CD4-positive, alpha-beta memory T cell (primary cell): ENCODE data around the gene L3MBTL4. TPM values are rescaled to one million over a fixed set of nuclear protein-coding genes. Genes with fewer than 3 reads are reported as not detected.

Source experiments
- CTCF ChIA-PET: fragments of 350-600 bp; sonication (Branson Sonifier 250); formaldehyde crosslinking; loops from one replicate; lab custom pipeline; 2021; ENCODE audit warnings: inconsistent platforms; ENCODE audit not compliant: partially characterized antibody; lab: Charles Lee
- POLR2A ChIA-PET: fragments of 350-600 bp; sonication (Branson Sonifier 250); formaldehyde crosslinking; loops from one replicate; lab custom pipeline; 2021; ENCODE audit not compliant: partially characterized antibody; lab: Charles Lee
- DNase-seq, 5 donors: peaks; one replicate each; pipeline versions ENCODE4 v3.0.0 to v3.0.0-alpha.2; 2020 to 2022; ENCODE audit warnings: mixed read lengths in 1 of 5
- H3K27ac ChIP-seq: one replicate; pipeline ENCODE4 v1.7.0; 2013; ENCODE audit warnings: low read depth, low read length
- H3K27me3 ChIP-seq: 2 replicates; pipeline ENCODE4 v1.7.0; 2013; ENCODE audit warnings: mild to moderate bottlenecking, low read length, moderate library complexity; ENCODE audit not compliant: insufficient read depth
- H3K36me3 ChIP-seq: 2 replicates; pipeline ENCODE4 v1.7.0; 2013; ENCODE audit warnings: mild to moderate bottlenecking, low read length, moderate library complexity; ENCODE audit not compliant: insufficient read depth
- H3K4me1 ChIP-seq: 2 replicates; pipeline ENCODE4 v1.7.0; 2013; ENCODE audit warnings: mild to moderate bottlenecking, low read length, moderate library complexity; ENCODE audit not compliant: insufficient read depth
- H3K4me3 ChIP-seq, 2 donors: one replicate each; pipeline ENCODE4 v1.7.0; 2013; ENCODE audit warnings: low read length in 2 of 2, mild to moderate bottlenecking in 1 of 2
- H3K9me3 ChIP-seq, 2 donors: one replicate each; pipeline ENCODE4 v1.7.0; 2013; ENCODE audit warnings: low read length in 2 of 2, control low read depth in 1 of 2; ENCODE audit not compliant: control insufficient read depth in 1 of 2
- H3K27ac Mint-ChIP-seq, 7 donors: one replicate each; pipeline ENCODE4 v1.8.0; 2020 to 2021; ENCODE audit warnings: mixed read lengths in 7 of 7, mild to moderate bottlenecking in 6 of 7, inconsistent platforms in 3 of 7, moderate library complexity in 3 of 7
- H3K27me3 Mint-ChIP-seq, 2 donors: one replicate each; pipeline ENCODE4 v1.8.0; 2020 to 2021; ENCODE audit warnings: mixed read lengths in 2 of 2
- H3K36me3 Mint-ChIP-seq, 2 donors: one replicate each; pipeline ENCODE4 v1.8.0; 2020 to 2021; ENCODE audit warnings: mixed read lengths in 2 of 2, inconsistent platforms in 1 of 2, mild to moderate bottlenecking in 1 of 2
- H3K4me1 Mint-ChIP-seq, 4 donors: one replicate each; pipeline ENCODE4 v1.8.0; 2020 to 2021; ENCODE audit warnings: mixed read lengths in 4 of 4, mild to moderate bottlenecking in 1 of 4
- H3K4me3 Mint-ChIP-seq, 8 donors: one replicate each; pipeline ENCODE4 v1.8.0; 2020 to 2021; ENCODE audit warnings: mixed read lengths in 8 of 8, mild to moderate bottlenecking in 7 of 8, moderate library complexity in 6 of 8, inconsistent platforms in 3 of 8
- H3K9me3 Mint-ChIP-seq, 8 donors: one replicate each; pipeline ENCODE4 v1.8.0; 2020 to 2021; ENCODE audit warnings: mixed read lengths in 8 of 8, mild to moderate bottlenecking in 5 of 8, inconsistent platforms in 3 of 8, moderate library complexity in 1 of 8
- intact Hi-C: fragments of 100-400 bp; cut with micrococcal nuclease; formaldehyde crosslinking; loops from one replicate; pipeline ENCODE4 v1.15.1; 2023
- polyA plus RNA-seq, 2 donors: library from polyadenylated mRNA; unstranded; fragments of 300-500 nt; fragmentation: Illumina TruSeq; gene quantifications; one replicate each; pipeline ENCODE4 v1.2.3, GENCODE V29; 2021
- total RNA-seq, 2 experiments: library from RNA; stranded (reverse); gene quantifications; one replicate each; pipeline ENCODE4 v1.2.3, GENCODE V29; 2021

Gene L3MBTL4
- total and polyA plus RNA-seq, 4 experiments from 2014 or later: 0.49 to 0.53 TPM; not detected in 2

- ChIA-PET CTCF (no interaction called here), POLR2A (no interaction called here)
- DNase-seq: no peak
- Mint-ChIP-seq H3K9me3 (peaks cover 0 to 1% (median 0%) of the 10 kb centered on the region in 8 donors), H3K4me3 (no peak overlapping the region), H3K27me3 (no peaks in the 10 kb centered on the region), H3K4me1 (peaks cover 0 to 9% (median under 1%) of the 10 kb centered on the region in 4 donors), H3K36me3 (no peaks in the 10 kb centered on the region), H3K27ac (no peak overlapping the region)
- Histone ChIP-seq H3K9me3 (no peaks in the 10 kb centered on the region), H3K4me3 (no peak overlapping the region), H3K4me1 (no peaks in the 10 kb centered on the region), H3K36me3 (no peaks in the 10 kb centered on the region), H3K27ac (no peak overlapping the region), H3K27me3 (no peaks in the 10 kb centered on the region)
- intact Hi-C loops: no loop called here
Observed at GRCh38 chr18:5966514-5966913, 448.2 kb downstream of the L3MBTL4 start.

- Histone ChIP-seq H3K36me3 (no peaks in the 10 kb centered on the region), H3K4me1 (no peaks in the 10 kb centered on the region), H3K27ac (no peak overlapping the region), H3K9me3 (no peaks in the 10 kb centered on the region), H3K27me3 (no peaks in the 10 kb centered on the region), H3K4me3 (no peak overlapping the region)
- no peak overlapping the region for H3K4me3 Mint-ChIP-seq
- ChIA-PET POLR2A (no interaction called here), CTCF (interaction anchor here (1.0 kb wide), 1 partner anchor 10 kb away, joined by 3 read pairs; no protein-coding TSS in a partner anchor)
- H3K4me1 Mint-ChIP-seq: peaks cover 0 to 9% (median under 1%) of the 10 kb centered on the region in 4 donors
- no peak for DNase-seq
- intact Hi-C loops: no loop called here
- no peak overlapping the region for H3K27ac Mint-ChIP-seq
- peaks cover 0 to 4% (median 0%) of the 10 kb centered on the region in 8 donors for H3K9me3 Mint-ChIP-seq
- H3K36me3 Mint-ChIP-seq: no peaks in the 10 kb centered on the region
- H3K27me3 Mint-ChIP-seq: no peaks in the 10 kb centered on the region
Observed at GRCh38 chr18:5964996-5965395, 449.7 kb downstream of the L3MBTL4 start.

- Histone ChIP-seq H3K4me3 (no peak overlapping the region), H3K27me3 (no peaks in the 10 kb centered on the region), H3K4me1 (no peaks in the 10 kb centered on the region), H3K36me3 (no peaks in the 10 kb centered on the region), H3K27ac (no peak overlapping the region), H3K9me3 (no peaks in the 10 kb centered on the region)
- Mint-ChIP-seq H3K27ac (no peak overlapping the region), H3K4me3 (no peak overlapping the region), H3K27me3 (no peaks in the 10 kb centered on the region), H3K36me3 (no peaks in the 10 kb centered on the region), H3K4me1 (peaks cover 0 to 9% (median under 1%) of the 10 kb centered on the region in 4 donors), H3K9me3 (peaks cover 0 to 4% (median 0%) of the 10 kb centered on the region in 8 donors)
- intact Hi-C loops: no loop called here
- ChIA-PET POLR2A (no interaction called here), CTCF (interaction anchor here (1.0 kb wide), 1 partner anchor 9 kb away, joined by 3 read pairs; no protein-coding TSS in a partner anchor)
- DNase-seq: no peak
Observed at GRCh38 chr18:5964596-5964995, 450.1 kb downstream of the L3MBTL4 start.

- no peak overlapping the region for H3K27ac Mint-ChIP-seq
- H3K4me3 Mint-ChIP-seq: no peak overlapping the region
- no peaks in the 10 kb centered on the region for H3K36me3 Mint-ChIP-seq
- peaks cover 0 to 4% (median 0%) of the 10 kb centered on the region in 8 donors for H3K9me3 Mint-ChIP-seq
- intact Hi-C loops: no loop called here
- CTCF ChIA-PET: interaction anchor here (1.0 kb wide), 1 partner anchor 9 kb away, joined by 3 read pairs; no protein-coding TSS in a partner anchor
- H3K4me1 Mint-ChIP-seq: peaks cover 0 to 9% (median under 1%) of the 10 kb centered on the region in 4 donors
- Histone ChIP-seq H3K4me1 (no peaks in the 10 kb centered on the region), H3K27me3 (no peaks in the 10 kb centered on the region), H3K9me3 (no peaks in the 10 kb centered on the region), H3K36me3 (no peaks in the 10 kb centered on the region), H3K4me3 (no peak overlapping the region), H3K27ac (no peak overlapping the region)
- POLR2A ChIA-PET: no interaction called here
- no peaks in the 10 kb centered on the region for H3K27me3 Mint-ChIP-seq
- no peak for DNase-seq
Observed at GRCh38 chr18:5964108-5964507, 450.6 kb downstream of the L3MBTL4 start.

- Mint-ChIP-seq H3K4me1 (peaks cover 0 to 9% (median under 1%) of the 10 kb centered on the region in 4 donors), H3K27ac (no peak overlapping the region), H3K9me3 (peaks cover 0 to 4% (median 0%) of the 10 kb centered on the region in 8 donors), H3K4me3 (no peak overlapping the region), H3K36me3 (no peaks in the 10 kb centered on the region), H3K27me3 (no peaks in the 10 kb centered on the region)
- no peaks in the 10 kb centered on the region for H3K9me3 ChIP-seq
- ChIA-PET CTCF (no interaction called here), POLR2A (no interaction called here)
- no peak overlapping the region for H3K27ac ChIP-seq
- DNase-seq: no peak
- intact Hi-C loops: no loop called here
- H3K36me3 ChIP-seq: no peaks in the 10 kb centered on the region
- no peaks in the 10 kb centered on the region for H3K27me3 ChIP-seq
- no peak overlapping the region for H3K4me3 ChIP-seq
- H3K4me1 ChIP-seq: no peaks in the 10 kb centered on the region
Observed at GRCh38 chr18:5963267-5963666, 451.4 kb downstream of the L3MBTL4 start.

GRCh38 chr18:5962362-5962761, 452.3 kb downstream of the L3MBTL4 start:
- DNase-seq: no peak
- no peaks in the 10 kb centered on the region for H3K36me3 Mint-ChIP-seq
- intact Hi-C loops: no loop called here
- peaks cover 0 to 4% (median 0%) of the 10 kb centered on the region in 8 donors for H3K9me3 Mint-ChIP-seq
- Histone ChIP-seq H3K4me1 (no peaks in the 10 kb centered on the region), H3K27me3 (no peaks in the 10 kb centered on the region), H3K27ac (no peak overlapping the region), H3K36me3 (no peaks in the 10 kb centered on the region), H3K9me3 (no peaks in the 10 kb centered on the region), H3K4me3 (no peak overlapping the region)
- H3K4me3 Mint-ChIP-seq: no peak overlapping the region
- ChIA-PET POLR2A (no interaction called here), CTCF (no interaction called here)
- H3K4me1 Mint-ChIP-seq: peaks cover 0 to 9% (median under 1%) of the 10 kb centered on the region in 4 donors
- H3K27ac Mint-ChIP-seq: no peak overlapping the region
- no peaks in the 10 kb centered on the region for H3K27me3 Mint-ChIP-seq

- no peak for DNase-seq
- CTCF ChIA-PET: interaction anchor here (1.4 kb wide), 1 partner anchor 12 kb away, joined by 4 read pairs; no protein-coding TSS in a partner anchor
- Histone ChIP-seq H3K4me1 (no peaks in the 10 kb centered on the region), H3K9me3 (no peaks in the 10 kb centered on the region), H3K36me3 (no peaks in the 10 kb centered on the region), H3K27ac (no peak overlapping the region), H3K27me3 (no peaks in the 10 kb centered on the region), H3K4me3 (no peak overlapping the region)
- peaks cover 0 to 6% (median under 1%) of the 10 kb centered on the region in 4 donors for H3K4me1 Mint-ChIP-seq
- H3K4me3 Mint-ChIP-seq: no peak overlapping the region
- POLR2A ChIA-PET: no interaction called here
- intact Hi-C loops: no loop called here
- H3K27ac Mint-ChIP-seq: no peak overlapping the region
- peaks cover 0 to 4% (median 0%) of the 10 kb centered on the region in 8 donors for H3K9me3 Mint-ChIP-seq
- H3K27me3 Mint-ChIP-seq: no peaks in the 10 kb centered on the region
- H3K36me3 Mint-ChIP-seq: no peaks in the 10 kb centered on the region
Observed at GRCh38 chr18:5961828-5962150, 452.9 kb downstream of the L3MBTL4 start.
